UCSD-AML1 (cell line): Measurements from ENCODE around the gene CACNA1E.

ENCODE experiments used
- DNase-seq: peaks from one replicate; lab custom pipeline; 2025; ENCODE audit not compliant: unreplicated experiment; lab: John Stamatoyannopoulos, UW

Gene CACNA1E

GRCh38 chr1:181748013-181748412 is 264.7 kb downstream of the CACNA1E start:
- no peak for DNase-seq

GRCh38 chr1:181754103-181754502 is 270.8 kb downstream of the CACNA1E start:
- DNase-seq = no peak

- DNase-seq = no peak
Measured at GRCh38 chr1:181759481-181759880, 276.2 kb downstream of the CACNA1E start.

- no peak for DNase-seq
Measured at GRCh38 chr1:181763736-181764135, 280.4 kb downstream of the CACNA1E start.

GRCh38 chr1:181765451-181766026 is 282.2 kb downstream of the CACNA1E start:
- no peak for DNase-seq

- no peak for DNase-seq
Measured at GRCh38 chr1:181767001-181767708, 283.8 kb downstream of the CACNA1E start.

- no peak for DNase-seq
Measured at GRCh38 chr1:181768211-181768929, 285.1 kb downstream of the CACNA1E start.

- DNase-seq = no peak
Measured at GRCh38 chr1:181768930-181769280, 285.6 kb downstream of the CACNA1E start.

- DNase-seq = no peak
Measured at GRCh38 chr1:181769846-181770245, 286.5 kb downstream of the CACNA1E start.

GRCh38 chr1:181772714-181773113 is 289.4 kb downstream of the CACNA1E start:
- no peak for DNase-seq

- no peak for DNase-seq
Measured at GRCh38 chr1:181776044-181776443, 292.7 kb downstream of the CACNA1E start.

GRCh38 chr1:181777286-181777685 is 294.0 kb downstream of the CACNA1E start:
- DNase-seq = no peak

GRCh38 chr1:181777812-181778211 is 294.5 kb downstream of the CACNA1E start:
- no peak for DNase-seq

GRCh38 chr1:181778640-181779260 is 295.4 kb downstream of the CACNA1E start:
- no peak for DNase-seq

GRCh38 chr1:181779343-181779742 is 296.0 kb downstream of the CACNA1E start:
- DNase-seq = no peak

- no peak for DNase-seq
Measured at GRCh38 chr1:181783208-181783607, 299.9 kb downstream of the CACNA1E start.

GRCh38 chr1:181784039-181784683 is 300.8 kb downstream of the CACNA1E start:
- DNase-seq = no peak

- no peak for DNase-seq
Measured at GRCh38 chr1:181789395-181789794, 306.1 kb downstream of the CACNA1E start.

- DNase-seq = no peak
Measured at GRCh38 chr1:181791721-181792120, 308.4 kb downstream of the CACNA1E start.

- no peak for DNase-seq
Measured at GRCh38 chr1:181793831-181794230, 310.5 kb downstream of the CACNA1E start.

GRCh38 chr1:181794332-181794731 is 311.0 kb downstream of the CACNA1E start:
- DNase-seq = no peak
